ENCODE results near the gene KLHL29.

KLHL29 gene

GRCh38 chr2:23532391-23533337 is 147.7 kb downstream of the KLHL29 start:
- peak overlapping the region; percentile 50 for H3K4me2 ChIP-seq (ENCODE audit: low read depth, low read length, poor library complexity, severe bottlenecking)
- H2AFZ ChIP-seq (ENCODE audit: low read length): 0 out of 2 replicates have a peak overlapping the region, but pooled peaks have one; percentile 7
- H4K20me1 ChIP-seq (ENCODE audit: insufficient read depth, low read length, poor library complexity, severe bottlenecking): no peaks in the 10 kb centered on the region
- peak overlapping the region; percentile 33 for H3K4me3 ChIP-seq (ENCODE audit: low read length, poor library complexity, severe bottlenecking)
- H3F3A ChIP-seq (ENCODE audit: low read depth): no peaks in the 10 kb centered on the region
- no peaks in the 10 kb centered on the region for H3K79me2 ChIP-seq (ENCODE audit: insufficient read depth, low read length)
- peaks cover 24% of the 10 kb centered on the region for H3K4me1 ChIP-seq (ENCODE audit: insufficient read depth, low read length, poor library complexity, severe bottlenecking)
- no peaks in the 10 kb centered on the region for H3K27me3 ChIP-seq (ENCODE audit: insufficient read depth, low read length, poor library complexity, severe bottlenecking)
- peak overlapping the region; percentile 9 for H3K9ac ChIP-seq (ENCODE audit: low read depth, low read length, poor library complexity, severe bottlenecking)
- TF ChIP-seq EZH2phosphoT487 (IDR thresholded peaks at IDR 0.05; ENCODE audit: borderline replicate concordance): no peak
- 0 out of 2 replicates have a peak, but pooled peaks have one; percentile 13 for TF ChIP-seq CTCF (conservative IDR thresholded peaks at IDR 0.05; ENCODE audit: low read length)
- no peaks in the 10 kb centered on the region for H3K36me3 ChIP-seq (ENCODE audit: insufficient read depth, low read length)
- no peaks in the 10 kb centered on the region for H3K9me3 ChIP-seq (ENCODE audit: insufficient read depth, low read depth, low read length)
- H3K9me2 ChIP-seq (replicated peaks; ENCODE audit: low read depth, low read length): no peaks in the 10 kb centered on the region

GRCh38 chr2:23533338-23533695 is 148.3 kb downstream of the KLHL29 start:
- Histone ChIP-seq H4K20me1 (ENCODE audit: insufficient read depth, low read length, poor library complexity, severe bottlenecking) (no peaks in the 10 kb centered on the region), H3K4me1 (ENCODE audit: insufficient read depth, low read length, poor library complexity, severe bottlenecking) (peaks cover 24% of the 10 kb centered on the region)
- TF ChIP-seq CTCF (conservative IDR thresholded peaks at IDR 0.05; ENCODE audit: low read length): no peak
- TF ChIP-seq EZH2phosphoT487 (IDR thresholded peaks at IDR 0.05; ENCODE audit: borderline replicate concordance): no peak

GRCh38 chr2:23534771-23535170 is 149.8 kb downstream of the KLHL29 start:
- no peak for TF ChIP-seq EZH2phosphoT487 (IDR thresholded peaks at IDR 0.05; ENCODE audit: borderline replicate concordance)
- no peak for TF ChIP-seq CTCF (conservative IDR thresholded peaks at IDR 0.05; ENCODE audit: low read length)
- Histone ChIP-seq H3K79me2 (ENCODE audit: insufficient read depth, low read length) (no peaks in the 10 kb centered on the region), H3K9me2 (replicated peaks; ENCODE audit: low read depth, low read length) (no peaks in the 10 kb centered on the region), H3K4me3 (ENCODE audit: low read length, poor library complexity, severe bottlenecking) (no peak overlapping the region), H3K9ac (ENCODE audit: low read depth, low read length, poor library complexity, severe bottlenecking) (no peak overlapping the region), H3K36me3 (ENCODE audit: insufficient read depth, low read length) (no peaks in the 10 kb centered on the region), H3K9me3 (ENCODE audit: insufficient read depth, low read depth, low read length) (no peaks in the 10 kb centered on the region), H4K20me1 (ENCODE audit: insufficient read depth, low read length, poor library complexity, severe bottlenecking) (no peaks in the 10 kb centered on the region), H3K4me1 (ENCODE audit: insufficient read depth, low read length, poor library complexity, severe bottlenecking) (peaks cover 24% of the 10 kb centered on the region), H3F3A (ENCODE audit: low read depth) (no peaks in the 10 kb centered on the region), H3K27me3 (ENCODE audit: insufficient read depth, low read length, poor library complexity, severe bottlenecking) (no peaks in the 10 kb centered on the region), H3K4me2 (ENCODE audit: low read depth, low read length, poor library complexity, severe bottlenecking) (no peak overlapping the region), H2AFZ (ENCODE audit: low read length) (no peak overlapping the region)

More at GRCh38 chr2:23533338-23533695, 148.3 kb downstream of the KLHL29 start:
- Histone ChIP-seq H3K9me3 (ENCODE audit: insufficient read depth, low read depth, low read length) (no peaks in the 10 kb centered on the region), H3K27me3 (ENCODE audit: insufficient read depth, low read length, poor library complexity, severe bottlenecking) (no peaks in the 10 kb centered on the region), H3K36me3 (ENCODE audit: insufficient read depth, low read length) (no peaks in the 10 kb centered on the region), H3F3A (ENCODE audit: low read depth) (no peaks in the 10 kb centered on the region), H3K9ac (ENCODE audit: low read depth, low read length, poor library complexity, severe bottlenecking) (no peak overlapping the region), H3K4me3 (ENCODE audit: low read length, poor library complexity, severe bottlenecking) (no peak overlapping the region), H2AFZ (ENCODE audit: low read length) (no peak overlapping the region), H3K79me2 (ENCODE audit: insufficient read depth, low read length) (no peaks in the 10 kb centered on the region), H3K4me2 (ENCODE audit: low read depth, low read length, poor library complexity, severe bottlenecking) (no peak overlapping the region), H3K9me2 (replicated peaks; ENCODE audit: low read depth, low read length) (no peaks in the 10 kb centered on the region)

Measured in Loucy (cell line).